ENCODE data around the gene SMG6.

GRCh38 chr17:2174014-2174413 is 129.6 kb downstream of the SMG6 start:
- TF ChIP-seq POLR2A (IDR thresholded peaks at IDR 0.05): no peak
- TF ChIP-seq CTCF (IDR thresholded peaks at IDR 0.05): no peak
- TF ChIP-seq POLR2AphosphoS5 (IDR thresholded peaks at IDR 0.05): no peak
